Measurements from ENCODE around the gene TTR. TPM values are rescaled to one million over a fixed set of nuclear protein-coding genes. Genes with fewer than 3 reads are reported as not detected.

Gene TTR
- total and polyA plus RNA-seq, 4 donors, result 295 to 4,751 (median 926) TPM

DNA sequence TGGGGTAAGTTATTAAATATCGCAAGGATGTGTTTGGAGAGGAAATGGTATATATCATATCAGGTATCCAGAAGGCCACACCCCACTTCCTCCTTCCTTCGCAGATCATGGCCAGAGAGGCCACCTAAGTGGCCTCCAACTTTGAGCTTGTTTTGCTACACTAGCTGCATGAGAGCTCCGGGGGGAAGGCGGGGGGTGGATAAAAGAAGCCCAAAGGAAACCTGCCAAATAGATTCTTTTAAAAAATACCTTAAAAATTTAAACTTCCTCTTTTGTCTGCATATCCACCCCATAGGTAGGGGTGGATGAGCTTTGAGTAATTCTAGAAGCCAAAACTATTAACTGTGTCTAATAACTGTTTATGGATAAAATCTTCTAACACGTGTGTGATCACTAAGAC, 5.7 kb upstream of the TTR start:
- Histone ChIP-seq H3K4me3 (ENCODE audit: low read depth in 1 of 3, low read length in 3 of 3) (no peak overlapping the region), H3K27ac (ENCODE audit: low read depth in 1 of 2, low read length in 2 of 2) (no peak overlapping the region), H3K27me3 (ENCODE audit: control insufficient read depth in 4 of 4, insufficient read depth in 4 of 4, low read length in 3 of 4) (no peaks in the 10 kb centered on the region), H3K9me3 (ENCODE audit: control insufficient read depth in 4 of 4, low read length in 3 of 4) (peaks cover 0 to 2% (median 0%) of the 10 kb centered on the region in 4 donors), H3K36me3 (ENCODE audit: control insufficient read depth in 4 of 4, insufficient read depth in 3 of 4, low read depth in 1 of 4, low read length in 3 of 4) (no peaks in the 10 kb centered on the region), H3K4me1 (ENCODE audit: control insufficient read depth in 4 of 4, insufficient read depth in 4 of 4, low read length in 3 of 4) (peaks cover 2 to 41% (median 22%) of the 10 kb centered on the region in 4 donors), H3K9ac (ENCODE audit: low read depth in 1 of 2, low read length in 2 of 2) (no peak overlapping the region)
- DNase-seq (ENCODE audit: low spot score), result no peak
- 89% methylated on average over 5 of the region's 5 CpGs for WGBS
- TF ChIP-seq TAF1 (conservative IDR thresholded peaks at IDR 0.05), result no peak

GRCh38 chr18:31586616-31587015, 5.1 kb upstream of the TTR start:
- peaks cover 2 to 40% (median 21%) of the 10 kb centered on the region in 4 donors for H3K4me1 ChIP-seq (ENCODE audit: control insufficient read depth in 4 of 4, insufficient read depth in 4 of 4, low read length in 3 of 4)
- no peak for DNase-seq (ENCODE audit: low spot score)
- no peak overlapping the region for H3K9ac ChIP-seq (ENCODE audit: low read depth in 1 of 2, low read length in 2 of 2)
- no peaks in the 10 kb centered on the region for H3K36me3 ChIP-seq (ENCODE audit: control insufficient read depth in 4 of 4, insufficient read depth in 3 of 4, low read depth in 1 of 4, low read length in 3 of 4)
- 85% methylated on average over 5 of the region's 5 CpGs for WGBS
- H3K27me3 ChIP-seq (ENCODE audit: control insufficient read depth in 4 of 4, insufficient read depth in 4 of 4, low read length in 3 of 4), result no peaks in the 10 kb centered on the region
- H3K9me3 ChIP-seq (ENCODE audit: control insufficient read depth in 4 of 4, low read length in 3 of 4), result peaks cover 0 to 2% (median 0%) of the 10 kb centered on the region in 4 donors
- H3K27ac ChIP-seq (ENCODE audit: low read depth in 1 of 2, low read length in 2 of 2), result no peak overlapping the region
- no peak for TF ChIP-seq HNF4G (IDR thresholded peaks at IDR 0.05)
- TF ChIP-seq RAD21 (IDR thresholded peaks at IDR 0.05), result no peak
- no peak overlapping the region for H3K4me3 ChIP-seq (ENCODE audit: low read depth in 1 of 3, low read length in 3 of 3)

DNA sequence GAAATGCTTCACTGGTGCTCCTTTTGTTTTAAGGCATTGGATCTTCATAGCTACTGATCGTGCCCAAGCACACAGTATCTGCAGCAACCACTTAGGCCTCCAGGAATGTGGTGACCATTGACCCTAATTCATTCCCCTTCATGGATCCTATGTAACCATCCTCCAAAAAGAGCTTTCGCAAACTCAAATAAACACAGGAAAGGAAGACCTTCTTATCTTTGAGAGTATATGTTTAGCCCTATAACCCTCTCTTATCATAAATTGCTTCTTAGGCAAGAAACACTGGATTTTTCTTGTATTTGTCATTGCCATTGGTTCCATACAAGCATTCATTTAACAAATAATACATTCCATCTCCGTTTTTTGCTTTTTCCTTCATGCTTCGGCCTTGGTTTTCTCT, 4.1 kb upstream of the TTR start:
- TF ChIP-seq, protein P1, sequence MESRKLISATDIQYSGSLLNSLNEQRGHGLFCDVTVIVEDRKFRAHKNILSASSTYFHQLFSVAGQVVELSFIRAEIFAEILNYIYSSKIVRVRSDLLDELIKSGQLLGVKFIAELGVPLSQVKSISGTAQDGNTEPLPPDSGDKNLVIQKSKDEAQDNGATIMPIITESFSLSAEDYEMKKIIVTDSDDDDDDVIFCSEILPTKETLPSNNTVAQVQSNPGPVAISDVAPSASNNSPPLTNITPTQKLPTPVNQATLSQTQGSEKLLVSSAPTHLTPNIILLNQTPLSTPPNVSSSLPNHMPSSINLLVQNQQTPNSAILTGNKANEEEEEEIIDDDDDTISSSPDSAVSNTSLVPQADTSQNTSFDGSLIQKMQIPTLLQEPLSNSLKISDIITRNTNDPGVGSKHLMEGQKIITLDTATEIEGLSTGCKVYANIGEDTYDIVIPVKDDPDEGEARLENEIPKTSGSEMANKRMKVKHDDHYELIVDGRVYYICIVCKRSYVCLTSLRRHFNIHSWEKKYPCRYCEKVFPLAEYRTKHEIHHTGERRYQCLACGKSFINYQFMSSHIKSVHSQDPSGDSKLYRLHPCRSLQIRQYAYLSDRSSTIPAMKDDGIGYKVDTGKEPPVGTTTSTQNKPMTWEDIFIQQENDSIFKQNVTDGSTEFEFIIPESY (IDR thresholded peaks at IDR 0.05), result no peak
- TF ChIP-seq, protein P2, sequence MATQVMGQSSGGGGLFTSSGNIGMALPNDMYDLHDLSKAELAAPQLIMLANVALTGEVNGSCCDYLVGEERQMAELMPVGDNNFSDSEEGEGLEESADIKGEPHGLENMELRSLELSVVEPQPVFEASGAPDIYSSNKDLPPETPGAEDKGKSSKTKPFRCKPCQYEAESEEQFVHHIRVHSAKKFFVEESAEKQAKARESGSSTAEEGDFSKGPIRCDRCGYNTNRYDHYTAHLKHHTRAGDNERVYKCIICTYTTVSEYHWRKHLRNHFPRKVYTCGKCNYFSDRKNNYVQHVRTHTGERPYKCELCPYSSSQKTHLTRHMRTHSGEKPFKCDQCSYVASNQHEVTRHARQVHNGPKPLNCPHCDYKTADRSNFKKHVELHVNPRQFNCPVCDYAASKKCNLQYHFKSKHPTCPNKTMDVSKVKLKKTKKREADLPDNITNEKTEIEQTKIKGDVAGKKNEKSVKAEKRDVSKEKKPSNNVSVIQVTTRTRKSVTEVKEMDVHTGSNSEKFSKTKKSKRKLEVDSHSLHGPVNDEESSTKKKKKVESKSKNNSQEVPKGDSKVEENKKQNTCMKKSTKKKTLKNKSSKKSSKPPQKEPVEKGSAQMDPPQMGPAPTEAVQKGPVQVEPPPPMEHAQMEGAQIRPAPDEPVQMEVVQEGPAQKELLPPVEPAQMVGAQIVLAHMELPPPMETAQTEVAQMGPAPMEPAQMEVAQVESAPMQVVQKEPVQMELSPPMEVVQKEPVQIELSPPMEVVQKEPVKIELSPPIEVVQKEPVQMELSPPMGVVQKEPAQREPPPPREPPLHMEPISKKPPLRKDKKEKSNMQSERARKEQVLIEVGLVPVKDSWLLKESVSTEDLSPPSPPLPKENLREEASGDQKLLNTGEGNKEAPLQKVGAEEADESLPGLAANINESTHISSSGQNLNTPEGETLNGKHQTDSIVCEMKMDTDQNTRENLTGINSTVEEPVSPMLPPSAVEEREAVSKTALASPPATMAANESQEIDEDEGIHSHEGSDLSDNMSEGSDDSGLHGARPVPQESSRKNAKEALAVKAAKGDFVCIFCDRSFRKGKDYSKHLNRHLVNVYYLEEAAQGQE (IDR thresholded peaks at IDR 0.05), result no peak
- TF ChIP-seq CTCF (IDR thresholded peaks at IDR 0.05; ENCODE audit: low read depth, low read length, missing input control) (no peak), SP1 (IDR thresholded peaks at IDR 0.05) (no peak), HNF4A (conservative IDR thresholded peaks at IDR 0.05) (no peak), FOXA2 (IDR thresholded peaks at IDR 0.05) (no peak), TAF1 (conservative IDR thresholded peaks at IDR 0.05) (no peak), FOXA1 (IDR thresholded peaks at IDR 0.05) (no peak), HNF4G (IDR thresholded peaks at IDR 0.05) (no peak), YY1 (IDR thresholded peaks at IDR 0.05) (no peak), RAD21 (IDR thresholded peaks at IDR 0.05) (no peak), JUND (IDR thresholded peaks at IDR 0.05) (no peak), EGR1 (IDR thresholded peaks at IDR 0.05; ENCODE audit: low read depth in 2 of 2) (no peak), NR2F2 (IDR thresholded peaks at IDR 0.05) (no peak), RXRA (IDR thresholded peaks at IDR 0.05) (no peak), GABPA (IDR thresholded peaks at IDR 0.05 in 1 of 2, conservative IDR thresholded peaks at IDR 0.05 in 1 of 2) (no peak)
- TF ChIP-seq, protein P3, sequence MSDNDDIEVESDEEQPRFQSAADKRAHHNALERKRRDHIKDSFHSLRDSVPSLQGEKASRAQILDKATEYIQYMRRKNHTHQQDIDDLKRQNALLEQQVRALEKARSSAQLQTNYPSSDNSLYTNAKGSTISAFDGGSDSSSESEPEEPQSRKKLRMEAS (IDR thresholded peaks at IDR 0.05), result no peak
- TF ChIP-seq, protein P4, sequence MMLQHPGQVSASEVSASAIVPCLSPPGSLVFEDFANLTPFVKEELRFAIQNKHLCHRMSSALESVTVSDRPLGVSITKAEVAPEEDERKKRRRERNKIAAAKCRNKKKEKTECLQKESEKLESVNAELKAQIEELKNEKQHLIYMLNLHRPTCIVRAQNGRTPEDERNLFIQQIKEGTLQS (IDR thresholded peaks at IDR 0.05), result no peak
- Histone ChIP-seq H3K36me3 (ENCODE audit: control insufficient read depth in 4 of 4, insufficient read depth in 3 of 4, low read depth in 1 of 4, low read length in 3 of 4) (no peaks in the 10 kb centered on the region), H3K9me3 (ENCODE audit: control insufficient read depth in 4 of 4, low read length in 3 of 4) (peaks cover 0 to 2% (median 0%) of the 10 kb centered on the region in 4 donors), H3K4me1 (ENCODE audit: control insufficient read depth in 4 of 4, insufficient read depth in 4 of 4, low read length in 3 of 4) (peaks cover 2 to 32% (median 16%) of the 10 kb centered on the region in 4 donors), H3K27ac (ENCODE audit: low read depth in 1 of 2, low read length in 2 of 2) (no peak overlapping the region), H3K4me3 (ENCODE audit: low read depth in 1 of 3, low read length in 3 of 3) (no peak overlapping the region), H3K27me3 (ENCODE audit: control insufficient read depth in 4 of 4, insufficient read depth in 4 of 4, low read length in 3 of 4) (no peaks in the 10 kb centered on the region), H3K9ac (ENCODE audit: low read depth in 1 of 2, low read length in 2 of 2) (no peak overlapping the region)
- no peak for DNase-seq (ENCODE audit: low spot score)
- 82% methylated on average over 4 of the region's 4 CpGs for WGBS
